H1 (cell line): ENCODE data around the gene FAM200B. TPM values are rescaled to one million over a fixed set of nuclear protein-coding genes. Genes with fewer than 3 reads are reported as not detected.
A peak's percentile ranks its signal among the peaks of the same experiment; 100 is the strongest.

Experiments
- CTCF ChIA-PET: fragments of 300-600 bp; sonication (Branson Sonifier 250); formaldehyde crosslinking; loops from one replicate; lab custom pipeline; 2021; ENCODE audit not compliant: partially characterized antibody; lab: Charles Lee
- POLR2A ChIA-PET: fragments of 300-600 bp; sonication (Branson Sonifier 250); formaldehyde crosslinking; loops from one replicate; lab custom pipeline; 2021; ENCODE audit warnings: inconsistent platforms; ENCODE audit not compliant: partially characterized antibody; lab: Charles Lee
- DNase-seq, 2 experiments: peaks; one replicate each; pipeline versions ENCODE4 v3.0.0 to v3.0.0-alpha.2; 2010 to 2022; ENCODE audit warnings: low spot score in 2 of 2, low read depth in 1 of 2, mixed read lengths in 1 of 2
- FAIRE-seq: peaks from 2 replicates; lab custom pipeline; 2011; peaks lifted over from hg19 to GRCh38; lab: Jason Lieb, UNC
- H2AFZ ChIP-seq: 2 replicates; pipeline ENCODE4 v1.8.1; 2012; ENCODE audit warnings: low read length, inconsistent platforms
- H2AK5ac ChIP-seq: 2 replicates; pipeline ENCODE4 v1.6.1; 2013; ENCODE audit warnings: low read depth, low read length
- H2BK120ac ChIP-seq: replicated peaks from 2 replicates; pipeline ENCODE3; 2013; ENCODE audit warnings: low read depth, low read length, inconsistent platforms
- H2BK12ac ChIP-seq: 2 replicates; pipeline ENCODE4 v1.6.1; 2013; ENCODE audit warnings: low read depth, low read length
- H2BK15ac ChIP-seq: 2 replicates; pipeline ENCODE4 v1.6.1; 2013; ENCODE audit warnings: low read length
- H2BK20ac ChIP-seq: 2 replicates; pipeline ENCODE4 v1.6.1; 2013; ENCODE audit warnings: low read length
- H2BK5ac ChIP-seq: 2 replicates; pipeline ENCODE4 v1.6.1; 2013; ENCODE audit warnings: low read depth, low read length
- H3K14ac ChIP-seq: 2 replicates; pipeline ENCODE4 v1.6.1; 2013; ENCODE audit warnings: inconsistent platforms; ENCODE audit not compliant: insufficient read length
- H3K18ac ChIP-seq: 2 replicates; pipeline ENCODE4 v1.6.1; 2013; ENCODE audit warnings: low read length; ENCODE audit errors: extremely low read depth
- H3K23ac ChIP-seq: 2 replicates; pipeline ENCODE4 v1.6.1; 2013; ENCODE audit warnings: inconsistent platforms; ENCODE audit not compliant: insufficient read length
- H3K23me2 ChIP-seq: 2 replicates; pipeline ENCODE4 v1.6.1; 2013; ENCODE audit warnings: low read depth, low read length
- H3K27ac ChIP-seq: 2 replicates; pipeline ENCODE4 v1.6.1; 2011; ENCODE audit warnings: low read depth, low read length, inconsistent platforms
- H3K27me3 ChIP-seq, 4 experiments: replicated peaks in 1 of 4; 1 replicate in 1 of 4; 2 replicates in 3 of 4; pipeline versions ENCODE4 v1.6.1 to v1.8.1; 2011 to 2013; ENCODE audit warnings: low read length in 3 of 4, mild to moderate bottlenecking in 3 of 4, inconsistent platforms in 2 of 4, mixed read lengths in 2 of 4, moderate library complexity in 1 of 4; ENCODE audit not compliant: control insufficient read depth in 3 of 4, insufficient read depth in 3 of 4; ENCODE audit errors: extremely low read depth in 1 of 4
- H3K36me3 ChIP-seq, 4 experiments: 2 replicates each; pipeline versions ENCODE4 v1.6.1 to v1.8.1; 2011 to 2013; ENCODE audit warnings: mild to moderate bottlenecking in 4 of 4, low read length in 3 of 4, moderate library complexity in 2 of 4, control low read depth in 1 of 4, inconsistent platforms in 1 of 4; ENCODE audit not compliant: insufficient read depth in 4 of 4, control insufficient read depth in 2 of 4
- H3K4ac ChIP-seq: replicated peaks from 2 replicates; pipeline ENCODE3; 2013; ENCODE audit warnings: low read length, low read depth, mixed read lengths, inconsistent platforms; ENCODE audit not compliant: insufficient read length
- H3K4me1 ChIP-seq, 4 experiments: replicated peaks in 1 of 4; 1 replicate in 1 of 4; 2 replicates in 3 of 4; pipeline versions ENCODE4 v1.6.1 to v1.8.1; 2011 to 2013; ENCODE audit warnings: low read length in 3 of 4, inconsistent platforms in 2 of 4, mixed read lengths in 1 of 4; ENCODE audit not compliant: insufficient read depth in 4 of 4, control insufficient read depth in 3 of 4
- H3K4me2 ChIP-seq, 2 experiments: 2 replicates each; pipeline versions ENCODE4 v1.6.1 to v1.8.1; 2011 to 2013; ENCODE audit warnings: low read depth in 2 of 2, low read length in 2 of 2, control low read depth in 1 of 2, inconsistent platforms in 1 of 2, mild to moderate bottlenecking in 1 of 2; ENCODE audit not compliant: insufficient read depth in 1 of 2
- H3K4me3 ChIP-seq, 4 experiments: fragments of 200-600, 300-600 bp in 1 of 4; sonication (generic), shearing (Covaris generic), sonication (Bioruptor Twin) in 1 of 4; 2 replicates each; pipeline versions ENCODE4 v1.5.1 to v1.8.1; 2011 to 2016; ENCODE audit warnings: low read length in 4 of 4, low read depth in 3 of 4, control low read depth in 2 of 4, inconsistent platforms in 2 of 4, mild to moderate bottlenecking in 2 of 4, mixed read lengths in 1 of 4, moderate library complexity in 1 of 4; ENCODE audit not compliant: insufficient read depth in 2 of 4; ENCODE audit errors: extremely low read depth in 1 of 4
- H3K56ac ChIP-seq: replicated peaks from 2 replicates; pipeline ENCODE3; 2013; ENCODE audit warnings: low read depth, mild to moderate bottlenecking, mixed read lengths, low read length, inconsistent platforms; ENCODE audit not compliant: insufficient read length
- H3K79me1 ChIP-seq: 2 replicates; pipeline ENCODE4 v1.6.1; 2013; ENCODE audit warnings: low read depth, low read length, control low read depth
- H3K79me2 ChIP-seq, 2 experiments: 2 replicates each; pipeline versions ENCODE4 v1.6.1 to v1.8.1; 2012 to 2013; ENCODE audit warnings: low read length in 2 of 2, mild to moderate bottlenecking in 2 of 2, inconsistent platforms in 1 of 2; ENCODE audit not compliant: insufficient read depth in 2 of 2, control insufficient read depth in 1 of 2
- H3K9ac ChIP-seq, 4 experiments: replicated peaks in 1 of 4; 1 replicate in 1 of 4; 2 replicates in 3 of 4; pipeline versions ENCODE4 v1.6.1 to v1.8.1; 2011 to 2013; ENCODE audit warnings: low read depth in 3 of 4, low read length in 3 of 4, control low read depth in 2 of 4, mild to moderate bottlenecking in 2 of 4, moderate library complexity in 2 of 4, inconsistent platforms in 1 of 4; ENCODE audit errors: extremely low read depth in 1 of 4
- H3K9me3 ChIP-seq, 2 experiments: 2 replicates each; pipeline versions ENCODE4 v1.6.1 to v1.8.1; 2012 to 2013; ENCODE audit warnings: mild to moderate bottlenecking in 2 of 2, moderate library complexity in 2 of 2, control low read depth in 1 of 2, inconsistent platforms in 1 of 2, low read depth in 1 of 2, low read length in 1 of 2, mixed read lengths in 1 of 2; ENCODE audit not compliant: insufficient read depth in 2 of 2
- H4K20me1 ChIP-seq, 2 experiments: replicated peaks in 1 of 2; 2 replicates each; pipeline versions ENCODE3 to v1.8.1; 2011 to 2013; ENCODE audit warnings: inconsistent platforms in 2 of 2, low read length in 2 of 2, mild to moderate bottlenecking in 1 of 2; ENCODE audit not compliant: insufficient read depth in 2 of 2, control insufficient read depth in 1 of 2
- H4K5ac ChIP-seq: 2 replicates; pipeline ENCODE4 v1.6.1; 2013; ENCODE audit warnings: low read length, low read depth, mixed read lengths, inconsistent platforms; ENCODE audit not compliant: insufficient read length
- H4K8ac ChIP-seq: 2 replicates; pipeline ENCODE4 v1.8.0; 2013; ENCODE audit warnings: mild to moderate bottlenecking, moderate library complexity, low read length, inconsistent platforms; ENCODE audit not compliant: insufficient read depth; ENCODE audit errors: extremely low read depth
- H4K91ac ChIP-seq: replicated peaks from 2 replicates; pipeline ENCODE3; 2013; ENCODE audit warnings: low read length, mixed read lengths, inconsistent platforms; ENCODE audit not compliant: insufficient read length
- CBX5 ChIP-seq: fragments of 300-800, 300-1000 bp; sonication (generic); IDR thresholded peaks from 2 replicates; pipeline ENCODE4 v1.7.1; 2016; ENCODE audit warnings: antibody characterized with exemption, low read length, low read depth
- FOSL1 ChIP-seq: IDR thresholded peaks from 2 replicates; pipeline ENCODE4 v1.6.1; 2011; ENCODE audit warnings: mild to moderate bottlenecking, low read depth, low read length, moderate library complexity; ENCODE audit not compliant: insufficient read depth
- JUND ChIP-seq: IDR thresholded peaks from 2 replicates; pipeline ENCODE4 v1.6.1; 2011; ENCODE audit warnings: mild to moderate bottlenecking, improper control_type of control experiment, low read length
- MAX ChIP-seq: IDR thresholded peaks from 2 replicates; pipeline ENCODE4 v1.6.1; 2012; ENCODE audit warnings: inconsistent platforms
- RFX5 ChIP-seq: IDR thresholded peaks from 2 replicates; pipeline ENCODE4 v1.6.1; 2011; ENCODE audit warnings: low read depth, low read length, improper control_type of control experiment, borderline replicate concordance
- RXRA ChIP-seq: IDR thresholded peaks from 2 replicates; pipeline ENCODE4 v1.6.1; 2011; ENCODE audit warnings: low read depth, mild to moderate bottlenecking, low read length, moderate library complexity; ENCODE audit not compliant: insufficient read depth
- SIRT6 ChIP-seq: IDR thresholded peaks from one replicate; pipeline ENCODE4 v1.7.1; 2012; ENCODE audit warnings: low read length, inconsistent platforms
- SUZ12 ChIP-seq: fragments of 200-600 bp; sonication (generic); IDR thresholded peaks from 2 replicates; pipeline ENCODE4 v1.6.1; 2012; ENCODE audit warnings: mild to moderate bottlenecking, inconsistent platforms, low read length, moderate library complexity, mixed read lengths
- TAF7 ChIP-seq: optimal IDR thresholded peaks from 2 replicates; pipeline ENCODE3; 2011; ENCODE audit warnings: low read depth, mild to moderate bottlenecking, inconsistent platforms, low read length, moderate library complexity, borderline replicate concordance
- TBP ChIP-seq: IDR thresholded peaks from 2 replicates; pipeline ENCODE4 v1.6.1; 2011; ENCODE audit warnings: low read depth, low read length, improper control_type of control experiment
- TEAD4 ChIP-seq: IDR thresholded peaks from 2 replicates; pipeline ENCODE4 v1.6.1; 2012; ENCODE audit warnings: low read depth, low read length, inconsistent platforms, mixed read lengths
- USF2 ChIP-seq: IDR thresholded peaks from 2 replicates; pipeline ENCODE4 v1.6.1; 2011; ENCODE audit warnings: low read length, improper control_type of control experiment
- WGBS, 2 experiments: shearing (Covaris generic) in 1 of 2; methylation state at CpG; one replicate each; pipeline versions ENCODE4 v1.1.6 to v1.1.7; 2013 to 2015; ENCODE audit warnings: low lambda C conversion rate in 2 of 2, mixed read lengths in 2 of 2, inconsistent platforms in 1 of 2, low coverage in 1 of 2, missing lambda C conversion rate in 1 of 2; ENCODE audit not compliant: insufficient replicate concordance in 2 of 2, insufficient coverage in 1 of 2, insufficient read length in 1 of 2; ENCODE audit errors: extremely low coverage in 1 of 2, missing lambda C conversion rate in 1 of 2; 5-methylcytosine and 5-hydroxymethylcytosine counted together
- polyA plus RNA-seq, 7 experiments: library from polyadenylated mRNA; depleted of rRNA in 3 of 7; stranded (reverse) in 5 of 7; unstranded in 2 of 7; fragments of >200 nt in 5 of 7; fragments of 200-250 nt in 2 of 7; gene quantifications; 1 replicate in 5 of 7; 2 replicates in 1 of 7; 4 replicates in 1 of 7; pipeline versions ENCODE4 v1.2.1 to v1.2.3, GENCODE V29; 2011 to 2013; ENCODE audit warnings: missing spikeins in 2 of 7, mixed read lengths in 2 of 7
- total RNA-seq: library from RNA; stranded (reverse); fragmentation: NEBNext Ultra II Directional; extraction: Animal tissue kit (Norgen Biotek cat#: 25700); gene quantifications from 2 replicates; pipeline ENCODE4 v1.2.1, GENCODE V29; 2021
- TF ChIP-seq, protein P1 (sequence below): IDR thresholded peaks from 2 replicates; pipeline ENCODE4 v1.6.1; 2012; ENCODE audit warnings: inconsistent platforms

Gene FAM200B
- total and polyA plus RNA-seq, 2 of the 8 experiments (the other 6 are each of a cell fraction or from before 2014, with no cell fraction given), result 10.7 to 23.7 TPM

DNA sequence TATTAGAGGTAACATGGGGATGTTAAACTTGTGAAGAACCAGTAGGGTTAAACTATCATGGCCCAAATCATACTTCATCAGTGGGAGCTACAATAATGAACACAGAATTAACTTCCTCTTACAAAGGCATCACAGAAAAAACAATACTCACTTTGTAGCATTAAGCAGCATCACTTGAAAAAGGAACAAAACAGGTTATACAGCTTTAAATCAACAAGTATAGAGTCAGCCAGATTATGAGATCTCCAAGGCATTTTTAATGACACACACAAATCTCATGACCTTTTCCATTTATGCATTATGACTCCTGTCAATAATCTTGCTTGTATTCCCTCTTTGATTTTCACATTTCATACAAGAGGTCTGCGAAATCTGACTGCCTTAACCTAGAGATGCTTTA, 44.8 kb upstream of the FAM200B start:
- H3K4ac ChIP-seq, result no peak overlapping the region
- no peak overlapping the region for H3K14ac ChIP-seq
- no peak overlapping the region for H2BK120ac ChIP-seq
- no peak overlapping the region for H4K5ac ChIP-seq
- H3K4me1 ChIP-seq, result no peaks in the 10 kb centered on the region
- DNase-seq (no peak), FAIRE-seq (peak; percentile 50)
- no peaks in the 10 kb centered on the region for H3K27me3 ChIP-seq
- H3K23ac ChIP-seq, result no peak overlapping the region
- no peak overlapping the region for H3K18ac ChIP-seq
- H3K27ac ChIP-seq, result no peak overlapping the region
- no peaks in the 10 kb centered on the region for H3K79me1 ChIP-seq
- no peak overlapping the region for H2BK15ac ChIP-seq
- no peak overlapping the region for H2AK5ac ChIP-seq
- H4K91ac ChIP-seq, result no peak overlapping the region
- H4K8ac ChIP-seq, result no peak overlapping the region
- WGBS, 2 experiments, result 100% methylated on average over 1 of the region's 1 CpG; no CpG with 5 or more reads in 1 of the 2 experiments
- no peaks in the 10 kb centered on the region for H3K9me3 ChIP-seq
- no peak overlapping the region for H3K56ac ChIP-seq
- H2BK5ac ChIP-seq, result no peak overlapping the region
- H2BK12ac ChIP-seq, result no peak overlapping the region
- H3K9ac ChIP-seq, result no peak overlapping the region
- no peak overlapping the region for H3K4me3 ChIP-seq
- H4K20me1 ChIP-seq, result no peaks in the 10 kb centered on the region
- no peaks in the 10 kb centered on the region for H3K79me2 ChIP-seq
- ChIA-PET CTCF (interaction anchor here (0.7 to 1.9 kb wide), 2 partner anchors 12 to 22 kb away, joined by 4 to 9 read pairs; no protein-coding TSS in a partner anchor), POLR2A (interaction anchor here (1.7 kb wide), 1 partner anchor 18 kb away, joined by 6 read pairs; the partner anchor contains the start of gene FBXL5)
- H3K4me2 ChIP-seq, result no peak overlapping the region
- H3K23me2 ChIP-seq, result no peaks in the 10 kb centered on the region
- H2AFZ ChIP-seq, result no peak overlapping the region
- peaks cover 2 to 56% (median 14%) of the 10 kb centered on the region in 4 experiments; a peak in 6 of 8 replicates for H3K36me3 ChIP-seq
- no peak overlapping the region for H2BK20ac ChIP-seq
- TF ChIP-seq TAF7 (no peak), JUND (no peak), RXRA (no peak), MAX (no peak), TEAD4 (no peak), SUZ12 (no peak), USF2 (no peak), SIRT6 (no peak), TBP (no peak), CBX5 (no peak), RFX5 (no peak), FOSL1 (no peak)
- TF ChIP-seq, protein P1, sequence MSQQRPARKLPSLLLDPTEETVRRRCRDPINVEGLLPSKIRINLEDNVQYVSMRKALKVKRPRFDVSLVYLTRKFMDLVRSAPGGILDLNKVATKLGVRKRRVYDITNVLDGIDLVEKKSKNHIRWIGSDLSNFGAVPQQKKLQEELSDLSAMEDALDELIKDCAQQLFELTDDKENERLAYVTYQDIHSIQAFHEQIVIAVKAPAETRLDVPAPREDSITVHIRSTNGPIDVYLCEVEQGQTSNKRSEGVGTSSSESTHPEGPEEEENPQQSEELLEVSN, result no peak
